ENCODE measurements around the gene TAF1C. TPM values are rescaled to one million over a fixed set of nuclear protein-coding genes. Genes with fewer than 3 reads are reported as not detected.

Gene TAF1C
- total and polyA plus RNA-seq, 9 of the 15 experiments (the other 6 are each of a cell fraction or from before 2014, with no cell fraction given) = 1.5 to 74.8 (median 21.0) TPM

DNA sequence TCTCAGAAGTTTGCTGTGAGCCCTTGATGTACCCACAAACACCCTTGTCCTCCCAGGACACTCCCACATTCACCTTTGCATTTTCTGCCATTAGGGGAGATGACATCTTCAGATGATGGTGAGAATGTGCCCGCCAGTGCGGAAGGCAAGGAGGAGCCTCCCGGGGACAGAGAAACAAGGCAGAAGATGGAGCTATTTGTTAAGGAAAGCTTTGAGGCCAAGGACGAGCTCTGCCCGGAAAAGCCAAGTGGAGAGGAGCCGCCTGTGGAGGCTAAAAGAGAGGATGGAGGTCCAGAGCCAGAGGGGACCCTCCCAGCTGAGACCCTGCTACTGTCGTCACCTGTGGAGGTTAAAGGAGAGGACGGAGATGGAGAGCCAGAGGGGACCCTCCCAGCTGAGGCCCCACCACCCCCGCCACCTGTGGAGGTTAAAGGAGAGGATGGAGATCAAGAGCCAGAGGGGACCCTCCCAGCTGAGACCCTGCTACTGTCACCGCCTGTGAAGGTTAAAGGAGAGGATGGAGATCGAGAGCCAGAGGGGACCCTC lies 17.0 kb downstream of the TAF1C start:
- in situ Hi-C loops (cut with MboI) = loop anchor here (5.0 kb wide), 1 partner anchor 88 kb away; no protein-coding TSS in a partner anchor
- no TSS peak for BruUV-seq (replicated peaks)
- DNase-seq (ENCODE audit: extremely low read depth in 1 of 4, low spot score in 3 of 4) (no peak), FAIRE-seq (no peak), ATAC-seq (peak; percentile 51)
- intact Hi-C loops (cut with micrococcal nuclease) = no loop called here
- no peaks in the 10 kb centered on the region for H3K36me3 ChIP-seq (ENCODE audit: control insufficient read depth, insufficient read depth, low read length)
- TF ChIP-seq CTCF (IDR thresholded peaks at IDR 0.05 in 2 of 3, conservative IDR thresholded peaks at IDR 0.05 in 1 of 3; ENCODE audit: insufficient read depth in 2 of 3, low read depth in 1 of 3, low read length in 3 of 3) (peak in 1 of 3 experiments; percentile 15; a peak in 1 of 6 replicates), CTBP1 (IDR thresholded peaks at IDR 0.05; ENCODE audit: borderline replicate concordance) (peak; percentile 31; the same call in 1 of the 2 replicates), STAT6 (CRISPR knock-in tag; IDR thresholded peaks at IDR 0.05) (no peak), TSC22D4 (tag; IDR thresholded peaks at IDR 0.05) (no peak), HNRNPUL1 (IDR thresholded peaks at IDR 0.05; ENCODE audit: low read length) (no peak), RAD21 (CRISPR knock-in tag; conservative IDR thresholded peaks at IDR 0.05 in 1 of 2, IDR thresholded peaks at IDR 0.05 in 1 of 2) (peak in 1 of 2 experiments; percentile 23; a peak in 1 of 4 replicates)
- peaks cover 31 to 55% of the 10 kb centered on the region in 2 experiments for H3K27me3 ChIP-seq (ENCODE audit: control insufficient read depth in 2 of 2, insufficient read depth in 2 of 2, low read length in 2 of 2)
- whole genome bisulfite sequencing (ENCODE audit: insufficient coverage, low coverage, missing lambda C conversion rate) = 11% methylated on average over 11 of the region's 11 CpGs
- no peaks in the 10 kb centered on the region for H4K20me1 ChIP-seq (replicated peaks; ENCODE audit: control insufficient read depth, insufficient read depth, low read length)
- H3K9me1 ChIP-seq (ENCODE audit: control insufficient read depth, insufficient read depth, low read length) = no peaks in the 10 kb centered on the region
- H3K79me2 ChIP-seq (ENCODE audit: control insufficient read depth, insufficient read depth, low read length) = no peaks in the 10 kb centered on the region
- H3K4me2 ChIP-seq (ENCODE audit: insufficient read depth, low read length) = no peak overlapping the region; the same call in 1 of the 2 replicates
- ChIA-PET CTCF (ENCODE audit: low intra/inter-chr PET ratio) (interaction anchor here (0.6 kb wide), 2 partner anchors 192 to 308 kb away, joined by 3 to 4 read pairs; no protein-coding TSS in a partner anchor), POLR2A (interaction anchor here (0.7 to 1.3 kb wide), 9 partner anchors 9 to 53 kb away, joined by 3 to 4 read pairs (median 3); partner anchors contain the start of genes MBTPS1 and TAF1C)
- H2AFZ ChIP-seq (ENCODE audit: low read depth, low read length) = peak overlapping the region; percentile 34; the same call in 1 of the 2 replicates
- H3K4me1 ChIP-seq (replicated peaks in 1 of 2; ENCODE audit: control insufficient read depth in 2 of 2, insufficient read depth in 2 of 2, low read length in 2 of 2) = peaks cover 2 to 12% of the 10 kb centered on the region in 2 experiments; a peak in 3 of 5 replicates
- H3K9ac ChIP-seq (ENCODE audit: insufficient read depth in 1 of 2, low read depth in 2 of 2, low read length in 2 of 2) = peak overlapping the region in 1 of 2 experiments; percentile 36; a peak in 1 of 4 replicates
- no peak overlapping the region for H3K4me3 ChIP-seq
- H3K27ac ChIP-seq (ENCODE audit: extremely low read depth, low read depth, low read length) = no peak overlapping the region
- no peaks in the 10 kb centered on the region for H3K9me3 ChIP-seq (replicated peaks; ENCODE audit: control insufficient read depth, insufficient read depth, low read depth, low read length)
